ENCODE measurements around the gene USP37. TPM values are rescaled to one million over a fixed set of nuclear protein-coding genes. Genes with fewer than 3 reads are reported as not detected.
A peak's percentile ranks its signal among the peaks of the same experiment; 100 is the strongest.

USP37 gene
- polyA plus RNA-seq, 2 donors: 1.8 to 2.3 TPM

DNA sequence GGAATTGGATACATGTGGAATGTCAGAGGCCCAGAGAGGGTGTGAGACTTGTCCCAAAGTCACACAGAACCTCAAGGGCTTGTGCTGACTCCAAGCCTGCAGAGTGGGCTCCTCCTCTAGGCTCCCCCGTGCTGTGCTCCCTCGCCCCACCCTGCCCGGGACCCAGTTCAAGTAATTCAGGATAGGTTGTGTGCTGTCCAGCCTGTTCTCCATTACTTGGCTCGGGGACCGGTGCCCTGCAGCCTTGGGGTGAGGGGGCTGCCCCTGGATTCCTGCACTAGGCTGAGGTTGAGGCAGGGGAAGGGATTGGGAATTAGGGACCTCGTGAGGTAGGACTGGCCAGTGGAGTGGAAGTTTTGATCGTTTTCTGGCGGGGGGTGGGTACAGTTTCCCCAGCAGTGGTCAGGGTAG is 165.7 kb downstream of the USP37 start:
- Histone ChIP-seq H3K27ac (ENCODE audit: low read depth in 2 of 2, low read length in 1 of 2) (no peak overlapping the region), H3K27me3 (ENCODE audit: control insufficient read depth in 1 of 2, insufficient read depth in 2 of 2, low read length in 2 of 2) (no peaks in the 10 kb centered on the region), H3K9me3 (ENCODE audit: control insufficient read depth in 2 of 2, insufficient read depth in 1 of 2, low read depth in 1 of 2, low read length in 1 of 2) (no peaks in the 10 kb centered on the region), H3K4me1 (ENCODE audit: control insufficient read depth in 2 of 2, insufficient read depth in 2 of 2, low read length in 1 of 2) (peaks cover 0 to 30% of the 10 kb centered on the region in 2 donors), H3K4me3 (ENCODE audit: low read depth in 1 of 2, low read length in 2 of 2) (no peak overlapping the region), H3K36me3 (ENCODE audit: control insufficient read depth in 2 of 2, insufficient read depth in 2 of 2, low read length in 1 of 2) (peaks cover 9 to 35% of the 10 kb centered on the region in 2 donors)
- 48 to 55% methylated on average over 8 of the region's 8 CpGs for WGBS, 2 donors

GRCh38 chr2:218401890-218402289 is 166.3 kb downstream of the USP37 start:
- Histone ChIP-seq H3K27me3 (ENCODE audit: control insufficient read depth in 1 of 2, insufficient read depth in 2 of 2, low read length in 2 of 2) (no peaks in the 10 kb centered on the region), H3K9me3 (ENCODE audit: control insufficient read depth in 2 of 2, insufficient read depth in 1 of 2, low read depth in 1 of 2, low read length in 1 of 2) (no peaks in the 10 kb centered on the region), H3K36me3 (ENCODE audit: control insufficient read depth in 2 of 2, insufficient read depth in 2 of 2, low read length in 1 of 2) (peaks cover 9 to 35% of the 10 kb centered on the region in 2 donors), H3K27ac (ENCODE audit: low read depth in 2 of 2, low read length in 1 of 2) (peak overlapping the region; percentile 99 to 100), H3K4me1 (ENCODE audit: control insufficient read depth in 2 of 2, insufficient read depth in 2 of 2, low read length in 1 of 2) (peaks cover 0 to 27% of the 10 kb centered on the region in 2 donors), H3K4me3 (ENCODE audit: low read depth in 1 of 2, low read length in 2 of 2) (peak overlapping the region; percentile 83 to 88)
- WGBS, 2 donors: 47 to 59% methylated on average over 9 of the region's 9 CpGs

DNA sequence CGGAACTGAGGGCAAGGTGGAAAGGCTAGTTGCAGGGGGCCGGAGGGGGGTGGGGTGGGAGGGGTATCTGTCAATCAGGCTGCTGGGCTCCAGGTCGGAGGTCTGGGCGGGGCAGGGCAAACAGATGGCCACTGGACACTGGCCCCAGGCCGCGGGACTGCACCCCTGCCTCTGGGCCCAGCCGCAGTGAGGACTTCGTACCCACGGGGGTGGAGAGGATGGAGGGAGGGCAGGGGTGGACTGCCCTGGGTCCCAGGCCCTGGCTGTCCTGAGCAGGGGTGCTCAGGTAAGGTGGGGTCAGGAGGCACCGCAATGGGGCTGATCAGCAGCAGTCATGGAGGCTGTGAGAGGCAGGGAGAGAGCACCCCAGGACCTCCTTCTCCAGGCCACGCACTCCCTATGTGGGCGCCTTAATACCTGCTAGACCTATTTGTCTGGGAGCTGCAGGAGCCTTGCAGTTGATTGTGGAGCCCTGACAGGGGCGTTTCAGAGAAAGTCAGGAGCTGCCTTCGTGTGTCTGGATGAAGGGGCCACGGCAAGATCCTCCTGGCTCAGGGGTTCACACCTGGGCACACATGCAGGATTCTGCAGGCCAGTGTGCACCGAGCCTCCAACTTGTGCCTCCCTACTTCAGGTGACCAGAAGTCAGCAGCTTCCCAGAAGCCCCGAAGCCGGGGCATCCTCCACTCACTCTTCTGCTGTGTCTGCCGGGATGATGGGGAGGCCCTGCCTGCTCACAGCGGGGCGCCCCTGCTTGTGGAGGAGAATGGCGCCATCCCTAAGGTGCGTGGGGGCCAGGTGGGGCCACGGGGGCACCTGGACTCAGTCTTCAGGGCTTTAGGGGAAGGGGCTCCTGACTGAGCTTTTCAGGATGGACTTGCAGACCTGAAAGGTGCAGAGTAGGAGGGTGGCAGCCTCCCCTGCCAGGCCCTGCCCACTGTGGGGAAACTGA is 166.9 kb downstream of the USP37 start:
- Histone ChIP-seq H3K36me3 (ENCODE audit: control insufficient read depth in 2 of 2, insufficient read depth in 2 of 2, low read length in 1 of 2) (peaks cover 9 to 35% of the 10 kb centered on the region in 2 donors), H3K9me3 (ENCODE audit: control insufficient read depth in 2 of 2, insufficient read depth in 1 of 2, low read depth in 1 of 2, low read length in 1 of 2) (no peaks in the 10 kb centered on the region), H3K27me3 (ENCODE audit: control insufficient read depth in 1 of 2, insufficient read depth in 2 of 2, low read length in 2 of 2) (no peaks in the 10 kb centered on the region), H3K4me3 (ENCODE audit: low read depth in 1 of 2, low read length in 2 of 2) (peak overlapping the region; percentile 83 to 88), H3K4me1 (ENCODE audit: control insufficient read depth in 2 of 2, insufficient read depth in 2 of 2, low read length in 1 of 2) (peaks cover 0 to 26% of the 10 kb centered on the region in 2 donors), H3K27ac (ENCODE audit: low read depth in 2 of 2, low read length in 1 of 2) (peak overlapping the region; percentile 99 to 100)
- 16 to 18% methylated on average over 24 of the region's 24 CpGs for WGBS, 2 donors

Other genes with a start within 250 kb of the USP37 start
- gene CATIP, start 211.5 kb downstream of the USP37 start, polyA plus RNA-seq: not detected
- gene SLC11A1, start 186.1 kb downstream of the USP37 start, polyA plus RNA-seq: 1 to 10 TPM; 1.1 to 1.5 TPM
- 10 to 100 TPM; 59.1 to 76.9 TPM for gene CTDSP1, start 168.5 kb downstream of the USP37 start, polyA plus RNA-seq
- gene VIL1, start 149.2 kb downstream of the USP37 start, polyA plus RNA-seq: under 1 TPM; 0.02 to 0.26 TPM
- gene CNOT9, start 488 bp upstream of the USP37 start, polyA plus RNA-seq: 10 to 100 TPM; 14.5 to 17.6 TPM
- gene PLCD4, start 39.5 kb upstream of the USP37 start, polyA plus RNA-seq: 1 to 10 TPM; 4.3 to 5.4 TPM
- gene ZNF142, start 91.3 kb upstream of the USP37 start, polyA plus RNA-seq: 10 to 100 TPM in 1 of 2 donors, 1 to 10 TPM in 1; 5.3 to 10.1 TPM
- gene BCS1L, start 91.3 kb upstream of the USP37 start, polyA plus RNA-seq: 10 to 100 TPM; 38.5 to 53.8 TPM
- gene RNF25, start 103.7 kb upstream of the USP37 start, polyA plus RNA-seq: 10 to 100 TPM; 18.2 to 20.5 TPM
- gene STK36, start 103.7 kb upstream of the USP37 start, polyA plus RNA-seq: 10 to 100 TPM; 10.8 to 20.7 TPM
- gene TTLL4, start 142.5 kb upstream of the USP37 start, polyA plus RNA-seq: 10 to 100 TPM; 11.5 to 20.0 TPM
- 1 to 10 TPM; 3.3 to 5.4 TPM for gene CYP27A1, start 213.8 kb upstream of the USP37 start, polyA plus RNA-seq